OCI-LY3 (cell line): Measurements from ENCODE around the gene FOLR3.
"Not testable (repeated sequence)": the region's sequence is repeated elsewhere in the genome, so short reads cannot be mapped to it uniquely, and the experiment has no call there.

Source experiments
- EZH2phosphoT487 ChIP-seq: fragments of 200-600 bp; shearing (Covaris generic); IDR thresholded peaks from 2 replicates; pipeline ENCODE4 v1.6.1; 2018; ENCODE audit warnings: antibody characterized with exemption, mixed run types, low read depth
- TF ChIP-seq, protein P1 (sequence below): fragments of 200-600, 300-600 bp; sonication (generic); IDR thresholded peaks from 2 replicates; pipeline ENCODE4 v1.5.1; 2014; ENCODE audit warnings: antibody characterized with exemption, low read length, low read depth

DNA sequence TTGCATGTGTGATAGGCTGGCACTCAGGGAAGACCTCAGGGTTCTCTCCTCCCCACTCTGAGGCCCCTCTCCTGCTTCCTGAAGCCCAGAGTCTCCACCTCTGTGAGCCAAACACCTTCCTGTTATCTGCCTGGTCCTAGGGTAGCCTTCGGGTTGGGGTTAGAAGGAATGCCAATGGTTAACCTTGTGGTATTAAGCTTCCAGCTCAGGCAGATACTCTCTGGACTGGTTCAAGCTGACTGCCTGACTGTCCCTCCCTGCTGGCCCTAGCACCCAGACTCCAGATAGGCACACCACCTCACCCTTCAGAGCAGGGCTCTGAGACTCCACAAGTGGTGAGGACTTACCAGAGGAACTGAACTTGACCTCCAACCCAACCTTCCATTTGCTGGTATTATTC lies 7.0 kb downstream of the FOLR3 start:
- TF ChIP-seq, protein P1, sequence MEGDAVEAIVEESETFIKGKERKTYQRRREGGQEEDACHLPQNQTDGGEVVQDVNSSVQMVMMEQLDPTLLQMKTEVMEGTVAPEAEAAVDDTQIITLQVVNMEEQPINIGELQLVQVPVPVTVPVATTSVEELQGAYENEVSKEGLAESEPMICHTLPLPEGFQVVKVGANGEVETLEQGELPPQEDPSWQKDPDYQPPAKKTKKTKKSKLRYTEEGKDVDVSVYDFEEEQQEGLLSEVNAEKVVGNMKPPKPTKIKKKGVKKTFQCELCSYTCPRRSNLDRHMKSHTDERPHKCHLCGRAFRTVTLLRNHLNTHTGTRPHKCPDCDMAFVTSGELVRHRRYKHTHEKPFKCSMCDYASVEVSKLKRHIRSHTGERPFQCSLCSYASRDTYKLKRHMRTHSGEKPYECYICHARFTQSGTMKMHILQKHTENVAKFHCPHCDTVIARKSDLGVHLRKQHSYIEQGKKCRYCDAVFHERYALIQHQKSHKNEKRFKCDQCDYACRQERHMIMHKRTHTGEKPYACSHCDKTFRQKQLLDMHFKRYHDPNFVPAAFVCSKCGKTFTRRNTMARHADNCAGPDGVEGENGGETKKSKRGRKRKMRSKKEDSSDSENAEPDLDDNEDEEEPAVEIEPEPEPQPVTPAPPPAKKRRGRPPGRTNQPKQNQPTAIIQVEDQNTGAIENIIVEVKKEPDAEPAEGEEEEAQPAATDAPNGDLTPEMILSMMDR: not testable (repeated sequence)
- not testable (repeated sequence) for TF ChIP-seq EZH2phosphoT487
